Sigmoid colon (tissue), 7 donors: ENCODE measurements around the gene MTCL1. TPM values are rescaled to one million over a fixed set of nuclear protein-coding genes. Genes with fewer than 3 reads are reported as not detected.

Source experiments
- DNase-seq: peaks from one replicate; pipeline ENCODE4 v3.0.0-alpha.2; 2019
- H3K27ac ChIP-seq, 4 donors: fragments of 200-600 bp; sonication (generic); one replicate each; pipeline ENCODE4 v1.5.1; 2016 to 2019; ENCODE audit warnings: mild to moderate bottlenecking in 1 of 4
- H3K27me3 ChIP-seq, 3 donors: fragments of 200-600 bp; sonication (generic); one replicate each; pipeline ENCODE4 v1.5.1; 2019; ENCODE audit warnings: mild to moderate bottlenecking in 1 of 3
- H3K36me3 ChIP-seq, 4 donors: fragments of 200-600 bp; sonication (generic); one replicate each; pipeline ENCODE4 v1.5.1; 2016 to 2019
- H3K4me1 ChIP-seq, 4 donors: fragments of 200-600 bp; sonication (generic); one replicate each; pipeline ENCODE4 v1.5.1; 2017 to 2019
- H3K4me3 ChIP-seq, 4 donors: fragments of 200-600 bp; sonication (generic); one replicate each; pipeline ENCODE4 v1.5.1; 2017 to 2019; ENCODE audit warnings: mild to moderate bottlenecking in 2 of 4, moderate library complexity in 1 of 4
- H3K9me3 ChIP-seq, 4 donors: fragments of 200-600 bp in 3 of 4; sonication (generic) in 3 of 4; one replicate each; pipeline versions ENCODE4 v1.5.1 to v1.6.1; 2013 to 2019
- EP300 ChIP-seq, 4 donors: sonication (generic); formaldehyde crosslinking; IDR thresholded peaks; one replicate each; pipeline ENCODE4 v1.6.1; 2017; ENCODE audit warnings: antibody characterized with exemption in 4 of 4
- POLR2A ChIP-seq, 2 donors: fragments of 450-650 bp; IDR thresholded peaks; one replicate each; pipeline ENCODE4 v1.6.1; 2016; ENCODE audit warnings: antibody characterized with exemption in 2 of 2, mild to moderate bottlenecking in 2 of 2, moderate library complexity in 2 of 2
- POLR2AphosphoS5 ChIP-seq, 4 donors: sonication (generic); formaldehyde crosslinking; IDR thresholded peaks; one replicate each; pipeline ENCODE4 v1.6.1; 2017; ENCODE audit warnings: antibody characterized with exemption in 4 of 4
- WGBS, 2 donors: extraction: QIAGEN DNeasy Blood & Tissue Kit; methylation state at CpG; one replicate each; pipeline ENCODE4 v1.1.7; 2013; 5-methylcytosine and 5-hydroxymethylcytosine counted together
- intact Hi-C: fragments of 100-400 bp; cut with DNase I; formaldehyde crosslinking; loops from one replicate; pipeline ENCODE4 v1.15.1; 2023
- polyA plus RNA-seq, 3 donors: library from polyadenylated mRNA; stranded (reverse); fragments of 200-250 nt; gene quantifications; one replicate each; pipeline ENCODE4 v1.2.3, GENCODE V29; 2013
- total RNA-seq, 4 donors: library from RNA; depleted of rRNA; stranded (reverse); fragments of >200 nt; gene quantifications; one replicate each; pipeline ENCODE4 v1.1.0, GENCODE V29; 2016
- TF ChIP-seq, protein P1 (sequence below), 4 experiments: fragments of 450-650 bp in 3 of 4; fragments of 200-600 bp in 1 of 4; IDR thresholded peaks; one replicate each; pipeline ENCODE4 v1.5.1; 2016 to 2019; ENCODE audit warnings: antibody characterized with exemption in 4 of 4, mild to moderate bottlenecking in 3 of 4, moderate library complexity in 2 of 4
- donor health status: healthy with polysubstance abuse.
- donor health status: Bipolar disorder and iron deficiency.
- donor health status: healthy.

MTCL1 gene
- total and polyA plus RNA-seq, 7 donors, result 0.69 to 133 (median 58.5) TPM

DNA sequence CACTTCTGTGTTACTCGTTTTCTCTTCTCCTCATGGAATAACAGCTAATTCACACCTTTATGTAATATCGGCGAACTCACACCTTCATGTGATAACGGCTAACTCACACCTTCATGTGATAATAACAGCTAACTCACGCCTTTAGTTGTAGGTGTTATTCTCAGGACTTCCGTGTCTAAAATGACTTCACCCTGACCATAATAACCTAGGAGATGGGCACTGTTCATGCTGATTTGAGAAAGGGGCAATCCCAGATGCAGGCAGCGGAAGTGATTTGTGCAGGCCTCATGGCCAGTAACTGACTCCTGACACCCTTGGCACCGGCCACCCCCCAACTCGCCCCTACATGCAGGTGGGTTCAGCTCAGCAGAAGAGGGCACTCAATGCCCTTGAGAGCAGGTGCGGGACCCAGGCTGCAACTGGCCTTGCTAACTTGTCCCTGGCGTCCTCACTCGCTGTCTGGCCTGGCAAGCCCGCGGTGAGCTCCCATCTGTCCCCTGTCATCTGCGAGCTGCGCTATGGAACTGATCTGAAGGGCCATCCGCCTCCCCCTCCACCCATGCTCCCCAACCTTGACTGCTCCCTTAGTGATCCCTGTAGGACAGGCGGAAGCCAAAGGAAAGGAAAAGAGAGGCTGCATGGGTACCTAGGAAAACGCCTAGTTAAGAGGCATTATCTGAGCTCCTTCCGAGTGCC, 42.6 kb upstream of the MTCL1 start:
- Histone ChIP-seq H3K36me3 (no peaks in the 10 kb centered on the region), H3K9me3 (no peaks in the 10 kb centered on the region), H3K4me3 (no peak overlapping the region), H3K4me1 (no peaks in the 10 kb centered on the region), H3K27ac (no peak overlapping the region), H3K27me3 (no peaks in the 10 kb centered on the region)
- 71 to 87% methylated on average over 20 of the region's 20 CpGs for WGBS, 2 donors
- intact Hi-C loops, result no loop called here
- no peak for DNase-seq
- no peak for TF ChIP-seq POLR2A (IDR thresholded peaks at IDR 0.05)
- no peak for TF ChIP-seq POLR2AphosphoS5 (IDR thresholded peaks at IDR 0.05)
- TF ChIP-seq, protein P1, sequence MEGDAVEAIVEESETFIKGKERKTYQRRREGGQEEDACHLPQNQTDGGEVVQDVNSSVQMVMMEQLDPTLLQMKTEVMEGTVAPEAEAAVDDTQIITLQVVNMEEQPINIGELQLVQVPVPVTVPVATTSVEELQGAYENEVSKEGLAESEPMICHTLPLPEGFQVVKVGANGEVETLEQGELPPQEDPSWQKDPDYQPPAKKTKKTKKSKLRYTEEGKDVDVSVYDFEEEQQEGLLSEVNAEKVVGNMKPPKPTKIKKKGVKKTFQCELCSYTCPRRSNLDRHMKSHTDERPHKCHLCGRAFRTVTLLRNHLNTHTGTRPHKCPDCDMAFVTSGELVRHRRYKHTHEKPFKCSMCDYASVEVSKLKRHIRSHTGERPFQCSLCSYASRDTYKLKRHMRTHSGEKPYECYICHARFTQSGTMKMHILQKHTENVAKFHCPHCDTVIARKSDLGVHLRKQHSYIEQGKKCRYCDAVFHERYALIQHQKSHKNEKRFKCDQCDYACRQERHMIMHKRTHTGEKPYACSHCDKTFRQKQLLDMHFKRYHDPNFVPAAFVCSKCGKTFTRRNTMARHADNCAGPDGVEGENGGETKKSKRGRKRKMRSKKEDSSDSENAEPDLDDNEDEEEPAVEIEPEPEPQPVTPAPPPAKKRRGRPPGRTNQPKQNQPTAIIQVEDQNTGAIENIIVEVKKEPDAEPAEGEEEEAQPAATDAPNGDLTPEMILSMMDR (IDR thresholded peaks at IDR 0.05), result no peak
- no peak for TF ChIP-seq EP300 (IDR thresholded peaks at IDR 0.05)

DNA sequence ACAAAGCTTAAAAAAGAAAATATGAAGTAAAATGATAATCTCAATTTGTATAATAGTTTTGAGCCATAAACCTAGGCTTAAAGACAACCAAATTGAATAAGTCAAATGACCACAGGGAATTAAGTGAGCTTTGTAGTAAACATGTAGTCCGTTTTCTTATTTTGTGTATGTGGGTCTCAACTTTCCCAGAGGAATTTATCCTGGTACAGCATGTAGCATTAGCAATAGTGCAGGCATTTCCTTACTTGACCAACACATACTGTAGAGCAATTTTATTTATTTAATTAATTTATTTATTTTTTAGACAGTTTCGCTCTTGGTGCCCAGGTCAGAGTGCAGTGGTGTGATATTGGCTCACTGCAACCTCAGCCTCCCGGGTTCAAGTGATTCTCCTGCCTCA, 37.5 kb upstream of the MTCL1 start:
- Histone ChIP-seq H3K4me1 (no peaks in the 10 kb centered on the region), H3K36me3 (no peaks in the 10 kb centered on the region), H3K9me3 (no peaks in the 10 kb centered on the region), H3K4me3 (no peak overlapping the region), H3K27ac (no peak overlapping the region), H3K27me3 (no peaks in the 10 kb centered on the region)
- intact Hi-C loops, result no loop called here
- TF ChIP-seq POLR2AphosphoS5 (IDR thresholded peaks at IDR 0.05), result no peak
- no peak for TF ChIP-seq EP300 (IDR thresholded peaks at IDR 0.05)
- TF ChIP-seq POLR2A (IDR thresholded peaks at IDR 0.05), result no peak
- TF ChIP-seq, protein P1 (IDR thresholded peaks at IDR 0.05), result no peak
- 92 to 95% methylated on average over 3 of the region's 3 CpGs for WGBS, 2 donors
- DNase-seq, result no peak

DNA sequence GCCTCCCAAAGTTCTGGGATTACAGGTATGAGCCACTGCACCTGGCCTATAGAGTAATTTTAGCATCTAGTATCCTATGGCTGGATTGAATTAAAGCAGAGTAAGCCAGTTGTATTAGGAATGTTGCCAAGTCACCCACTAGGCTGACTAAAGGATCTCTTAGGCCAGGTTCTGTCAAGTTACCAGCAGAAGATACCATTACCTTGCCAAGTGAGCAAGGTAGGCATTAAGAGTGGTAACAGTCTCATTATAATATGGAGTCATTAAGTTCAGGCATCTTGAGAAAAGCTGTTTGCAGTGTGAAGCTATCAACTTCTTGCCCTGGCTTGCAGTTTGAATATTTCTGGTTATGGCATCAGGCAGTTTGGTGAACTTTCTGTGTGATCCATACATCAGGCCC, 37.0 kb upstream of the MTCL1 start:
- DNase-seq, result no peak
- no peak overlapping the region for H3K4me3 ChIP-seq
- H3K27ac ChIP-seq, result no peak overlapping the region
- intact Hi-C loops, result no loop called here
- no peaks in the 10 kb centered on the region for H3K4me1 ChIP-seq
- no peaks in the 10 kb centered on the region for H3K36me3 ChIP-seq
- TF ChIP-seq, protein P1 (IDR thresholded peaks at IDR 0.05), result no peak
- no peak for TF ChIP-seq POLR2AphosphoS5 (IDR thresholded peaks at IDR 0.05)
- TF ChIP-seq EP300 (IDR thresholded peaks at IDR 0.05), result no peak
- TF ChIP-seq POLR2A (IDR thresholded peaks at IDR 0.05), result no peak
- H3K27me3 ChIP-seq, result no peaks in the 10 kb centered on the region
- H3K9me3 ChIP-seq, result no peaks in the 10 kb centered on the region

DNA sequence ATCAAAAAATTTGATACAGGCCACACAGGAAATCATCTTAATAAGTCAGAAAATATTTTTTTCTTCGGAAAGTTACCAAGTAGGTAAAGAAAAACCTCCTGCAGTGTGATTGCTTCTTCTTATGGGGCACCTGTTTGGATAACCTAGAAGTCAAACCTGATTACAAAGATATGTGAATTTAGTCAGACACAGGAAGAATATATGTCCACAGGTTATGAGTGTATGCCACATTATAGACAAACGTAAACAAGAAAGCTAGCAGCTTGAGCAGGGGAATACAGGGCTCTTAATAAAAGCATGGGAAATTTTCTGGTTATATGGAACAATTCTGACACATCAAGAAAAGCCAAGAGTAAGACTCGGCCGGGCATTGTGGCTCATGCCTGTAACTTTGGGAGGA, 35.8 kb upstream of the MTCL1 start:
- no peaks in the 10 kb centered on the region for H3K27me3 ChIP-seq
- no peak overlapping the region for H3K27ac ChIP-seq
- H3K36me3 ChIP-seq, result no peaks in the 10 kb centered on the region
- WGBS, 2 donors, result 83 to 85% methylated on average over 4 of the region's 4 CpGs
- no peaks in the 10 kb centered on the region for H3K4me1 ChIP-seq
- no peak overlapping the region for H3K4me3 ChIP-seq
- TF ChIP-seq POLR2AphosphoS5 (IDR thresholded peaks at IDR 0.05) (no peak), EP300 (IDR thresholded peaks at IDR 0.05) (no peak), POLR2A (IDR thresholded peaks at IDR 0.05) (no peak)
- TF ChIP-seq, protein P1 (IDR thresholded peaks at IDR 0.05), result no peak
- H3K9me3 ChIP-seq, result no peaks in the 10 kb centered on the region
- intact Hi-C loops, result no loop called here
- DNase-seq, result no peak
